ENCODE results near the gene MAZ. TPM values are rescaled to one million over a fixed set of nuclear protein-coding genes. Genes with fewer than 3 reads are reported as not detected.

Gene MAZ
- total and polyA plus RNA-seq, 2 of the 13 experiments (the other 11 are each of a cell fraction or from before 2014, with no cell fraction given): 203 to 277 TPM

- Histone ChIP-seq H2AFZ (ENCODE audit: low read length) (no peak overlapping the region), H3K4me2 (ENCODE audit: low read depth, low read length) (no peak overlapping the region), H3K4me3 (replicated peaks in 1 of 3; ENCODE audit: insufficient read depth in 1 of 3, low read depth in 2 of 3, low read length in 3 of 3) (no peak overlapping the region), H3K36me3 (replicated peaks in 1 of 2; ENCODE audit: control insufficient read depth in 1 of 2, insufficient read depth in 2 of 2, low read length in 2 of 2) (peaks cover 3% of the 10 kb centered on the region in 2 experiments; a peak in 2 of 5 replicates), H3K9me3 (ENCODE audit: low read length) (no peaks in the 10 kb centered on the region), H4K20me1 (ENCODE audit: insufficient read depth, low read length) (no peaks in the 10 kb centered on the region), H3K79me2 (ENCODE audit: insufficient read depth, low read length) (no peaks in the 10 kb centered on the region), H3K9ac (ENCODE audit: insufficient read depth, low read depth, low read length) (no peak overlapping the region), H3K27me3 (ENCODE audit: control insufficient read depth in 1 of 2, insufficient read depth in 2 of 2, low read length in 2 of 2) (no peaks in the 10 kb centered on the region), H3K4me1 (ENCODE audit: insufficient read depth, low read length) (no peaks in the 10 kb centered on the region), H3K27ac (ENCODE audit: extremely low read length, insufficient read depth, low read length) (no peak overlapping the region)
- 95% methylated on average over 8 of the region's 8 CpGs for WGBS (ENCODE audit: low lambda C conversion rate)
- ATAC-seq (no peak), FAIRE-seq (no peak), DNase-seq (ENCODE audit: low spot score) (no peak)
- POLR2A ChIA-PET: interaction anchor here (3.6 kb wide), 1 partner anchor 14 kb away, joined by 11 read pairs; no protein-coding TSS in a partner anchor
- CTCF ChIA-PET (ENCODE audit: low intra/inter-chr PET ratio, low total read pairs): no interaction called here
- TF ChIP-seq JDP2 (CRISPR knock-in tag; IDR thresholded peaks at IDR 0.05; ENCODE audit: borderline replicate concordance) (no peak), ZNF629 (CRISPR knock-in tag; conservative IDR thresholded peaks at IDR 0.05) (0 out of 2 replicates have a peak, but pooled peaks have one; percentile 21), RBM22 (optimal IDR thresholded peaks at IDR 0.05; ENCODE audit: low read length) (no peak), MXD1 (CRISPR knock-in tag; IDR thresholded peaks at IDR 0.05) (no peak)
- in situ Hi-C loops (cut with HindIII; ENCODE audit: extremely low pct_ligation_motif_present, low pct_unique_long_range_greater_than_20kb): no loop called here
- no TSS peak for BruUV-seq (replicated peaks)
- intact Hi-C loops (cut with micrococcal nuclease; ENCODE audit: unreplicated experiment): no loop called here
These were observed 37.6 kb downstream of the MAZ start for GRCh38 chr16:29843931-29844330.

- Histone ChIP-seq H3K27me3 (ENCODE audit: control insufficient read depth in 1 of 2, insufficient read depth in 2 of 2, low read length in 2 of 2) (no peaks in the 10 kb centered on the region), H2AFZ (ENCODE audit: low read length) (no peak overlapping the region), H3K79me2 (ENCODE audit: insufficient read depth, low read length) (no peaks in the 10 kb centered on the region), H3K9me3 (ENCODE audit: low read length) (no peaks in the 10 kb centered on the region), H3K27ac (ENCODE audit: extremely low read length, insufficient read depth, low read length) (no peak overlapping the region), H3K4me3 (replicated peaks in 1 of 3; ENCODE audit: insufficient read depth in 1 of 3, low read depth in 2 of 3, low read length in 3 of 3) (no peak overlapping the region), H3K9ac (ENCODE audit: insufficient read depth, low read depth, low read length) (no peak overlapping the region), H3K4me1 (ENCODE audit: insufficient read depth, low read length) (no peaks in the 10 kb centered on the region), H3K4me2 (ENCODE audit: low read depth, low read length) (no peak overlapping the region), H3K36me3 (replicated peaks in 1 of 2; ENCODE audit: control insufficient read depth in 1 of 2, insufficient read depth in 2 of 2, low read length in 2 of 2) (peaks cover 3% of the 10 kb centered on the region in 2 experiments; a peak in 2 of 5 replicates), H4K20me1 (ENCODE audit: insufficient read depth, low read length) (no peaks in the 10 kb centered on the region)
- FAIRE-seq (no peak), ATAC-seq (no peak), DNase-seq (ENCODE audit: low spot score) (no peak)
- 93% methylated on average over 27 of the region's 28 CpGs for WGBS (ENCODE audit: low lambda C conversion rate)
- intact Hi-C loops (cut with micrococcal nuclease; ENCODE audit: unreplicated experiment): no loop called here
- ChIA-PET POLR2A (interaction anchor here (1.4 to 3.6 kb wide), 2 partner anchors 15 to 18 kb away, joined by 3 to 11 read pairs; no protein-coding TSS in a partner anchor), CTCF (ENCODE audit: low intra/inter-chr PET ratio, low total read pairs) (no interaction called here)
- TF ChIP-seq ZNF543 (CRISPR knock-in tag; IDR thresholded peaks at IDR 0.05) (no peak), HOXA7 (CRISPR knock-in tag; IDR thresholded peaks at IDR 0.05) (no peak), CEBPB (IDR thresholded peaks at IDR 0.05; ENCODE audit: borderline replicate concordance, low read depth, low read length) (0 out of 2 replicates have a peak, but pooled peaks have one; percentile 19)
- in situ Hi-C loops (cut with HindIII; ENCODE audit: extremely low pct_ligation_motif_present, low pct_unique_long_range_greater_than_20kb): no loop called here
- no TSS peak for BruUV-seq (replicated peaks)
These were observed 38.4 kb downstream of the MAZ start for GRCh38 chr16:29844575-29845331.

Data from HepG2 (cell line).